Astrocyte (in vitro differentiated cells and primary cell): ENCODE measurements around the gene KNDC1.

Source experiments
- EZH2 ChIP-seq: IDR thresholded peaks from 2 replicates; pipeline ENCODE4 v1.6.1; 2012; ENCODE audit warnings: mild to moderate bottlenecking, low read length, inconsistent platforms; ENCODE audit not compliant: insufficient read depth
- TF ChIP-seq, protein P1 (sequence below): IDR thresholded peaks from 2 replicates; pipeline ENCODE4 v1.5.1; 2011; ENCODE audit warnings: low read depth, mild to moderate bottlenecking, inconsistent platforms, low read length, moderate library complexity; ENCODE audit not compliant: insufficient read depth

DNA sequence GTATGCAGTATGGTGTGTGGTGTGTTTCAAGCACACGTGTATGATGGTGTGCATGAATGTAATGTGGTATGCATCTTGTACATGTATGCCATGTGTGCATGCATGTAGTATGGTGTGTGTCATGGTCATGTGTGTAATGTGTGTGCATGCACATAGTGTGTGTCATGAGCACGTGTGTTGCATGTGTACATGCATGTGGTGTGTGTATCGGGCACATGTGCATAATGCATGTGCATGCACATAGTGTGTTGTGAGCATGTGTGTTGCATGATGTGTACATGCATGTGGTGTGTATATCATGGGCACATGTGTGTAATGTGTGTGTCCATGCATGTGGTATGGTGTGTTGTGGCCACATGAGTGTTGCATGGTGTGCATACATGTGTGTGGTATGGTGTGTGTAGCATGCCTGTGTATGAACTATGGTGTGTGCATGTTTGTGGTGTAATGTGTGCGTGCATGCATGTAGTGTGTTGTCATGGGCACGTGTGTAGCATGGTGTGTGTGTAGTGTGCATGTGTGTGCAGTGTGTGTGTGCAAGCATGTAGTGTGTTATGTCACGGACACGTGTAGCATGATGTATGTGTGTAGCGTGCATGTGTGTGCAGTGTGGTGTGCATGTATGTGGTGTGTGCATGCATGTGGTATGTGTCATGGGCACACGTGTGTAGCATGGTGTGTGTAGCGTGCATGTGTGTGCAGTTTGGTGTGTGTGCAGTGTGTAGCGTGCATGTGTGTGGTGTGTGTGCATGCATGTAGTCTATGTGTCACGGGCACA is 17.6 kb downstream of the KNDC1 start:
- TF ChIP-seq, protein P1, sequence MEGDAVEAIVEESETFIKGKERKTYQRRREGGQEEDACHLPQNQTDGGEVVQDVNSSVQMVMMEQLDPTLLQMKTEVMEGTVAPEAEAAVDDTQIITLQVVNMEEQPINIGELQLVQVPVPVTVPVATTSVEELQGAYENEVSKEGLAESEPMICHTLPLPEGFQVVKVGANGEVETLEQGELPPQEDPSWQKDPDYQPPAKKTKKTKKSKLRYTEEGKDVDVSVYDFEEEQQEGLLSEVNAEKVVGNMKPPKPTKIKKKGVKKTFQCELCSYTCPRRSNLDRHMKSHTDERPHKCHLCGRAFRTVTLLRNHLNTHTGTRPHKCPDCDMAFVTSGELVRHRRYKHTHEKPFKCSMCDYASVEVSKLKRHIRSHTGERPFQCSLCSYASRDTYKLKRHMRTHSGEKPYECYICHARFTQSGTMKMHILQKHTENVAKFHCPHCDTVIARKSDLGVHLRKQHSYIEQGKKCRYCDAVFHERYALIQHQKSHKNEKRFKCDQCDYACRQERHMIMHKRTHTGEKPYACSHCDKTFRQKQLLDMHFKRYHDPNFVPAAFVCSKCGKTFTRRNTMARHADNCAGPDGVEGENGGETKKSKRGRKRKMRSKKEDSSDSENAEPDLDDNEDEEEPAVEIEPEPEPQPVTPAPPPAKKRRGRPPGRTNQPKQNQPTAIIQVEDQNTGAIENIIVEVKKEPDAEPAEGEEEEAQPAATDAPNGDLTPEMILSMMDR = no peak
- TF ChIP-seq EZH2 = no peak
